ENCODE measurements around the gene GID8. TPM values are rescaled to one million over a fixed set of nuclear protein-coding genes. Genes with fewer than 3 reads are reported as not detected.

The GID8 gene
- total and polyA plus RNA-seq, 2 of the 13 experiments (the other 11 are each of a cell fraction or from before 2014, with no cell fraction given), result 39.6 to 59.8 TPM

DNA sequence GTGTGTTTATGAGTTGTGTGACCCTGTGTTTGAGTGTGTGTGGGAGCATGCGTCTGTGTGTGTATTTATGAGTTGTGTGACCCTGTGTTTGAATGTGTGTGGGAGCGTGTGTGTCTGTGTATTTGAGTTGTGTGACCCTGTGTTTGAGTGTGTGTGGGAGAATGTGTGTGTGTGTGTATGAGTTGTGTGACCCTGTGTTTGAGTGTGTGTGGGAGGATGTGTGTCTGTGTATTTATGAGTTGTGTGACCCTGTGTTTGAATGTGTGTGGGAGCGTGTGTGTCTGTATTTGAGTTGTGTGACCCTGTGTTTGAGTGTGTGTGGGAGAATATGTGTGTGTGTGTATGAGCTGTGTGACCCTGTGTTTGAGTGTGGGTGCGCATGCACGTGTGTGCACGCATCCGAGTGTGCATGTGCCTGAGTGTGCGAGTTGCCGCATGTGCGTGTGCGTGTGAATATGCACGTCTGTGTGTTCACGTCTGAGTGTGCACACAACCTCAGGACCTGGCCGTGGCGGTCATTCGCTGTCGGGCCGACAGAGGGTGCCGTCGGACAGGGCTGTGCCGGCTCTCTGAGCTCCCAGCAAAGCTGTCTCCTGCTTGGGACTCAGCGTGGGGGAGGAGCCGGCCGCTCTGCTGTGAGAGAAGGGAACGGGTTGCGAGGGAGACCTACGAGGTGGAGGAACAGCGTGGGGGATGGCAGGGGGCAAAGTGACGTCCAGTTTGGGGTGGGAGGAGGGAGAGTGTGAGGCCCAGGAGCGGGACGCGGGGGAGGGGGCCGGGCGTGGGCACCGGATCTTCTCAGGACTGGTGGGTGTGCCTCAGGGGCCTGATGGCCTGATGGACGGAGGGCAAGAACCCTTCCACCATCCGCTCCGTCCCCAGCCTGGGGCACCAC lies 34.2 kb downstream of the GID8 start (continued):
- TF ChIP-seq, protein P1, sequence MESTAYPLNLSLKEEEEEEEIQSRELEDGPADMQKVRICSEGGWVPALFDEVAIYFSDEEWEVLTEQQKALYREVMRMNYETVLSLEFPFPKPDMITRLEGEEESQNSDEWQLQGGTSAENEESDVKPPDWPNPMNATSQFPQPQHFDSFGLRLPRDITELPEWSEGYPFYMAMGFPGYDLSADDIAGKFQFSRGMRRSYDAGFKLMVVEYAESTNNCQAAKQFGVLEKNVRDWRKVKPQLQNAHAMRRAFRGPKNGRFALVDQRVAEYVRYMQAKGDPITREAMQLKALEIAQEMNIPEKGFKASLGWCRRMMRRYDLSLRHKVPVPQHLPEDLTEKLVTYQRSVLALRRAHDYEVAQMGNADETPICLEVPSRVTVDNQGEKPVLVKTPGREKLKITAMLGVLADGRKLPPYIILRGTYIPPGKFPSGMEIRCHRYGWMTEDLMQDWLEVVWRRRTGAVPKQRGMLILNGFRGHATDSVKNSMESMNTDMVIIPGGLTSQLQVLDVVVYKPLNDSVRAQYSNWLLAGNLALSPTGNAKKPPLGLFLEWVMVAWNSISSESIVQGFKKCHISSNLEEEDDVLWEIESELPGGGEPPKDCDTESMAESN (CRISPR knock-in tag; conservative IDR thresholded peaks at IDR 0.05), result peak; percentile 42; the same call in 1 of the 2 replicates
- TF ChIP-seq, protein P2, sequence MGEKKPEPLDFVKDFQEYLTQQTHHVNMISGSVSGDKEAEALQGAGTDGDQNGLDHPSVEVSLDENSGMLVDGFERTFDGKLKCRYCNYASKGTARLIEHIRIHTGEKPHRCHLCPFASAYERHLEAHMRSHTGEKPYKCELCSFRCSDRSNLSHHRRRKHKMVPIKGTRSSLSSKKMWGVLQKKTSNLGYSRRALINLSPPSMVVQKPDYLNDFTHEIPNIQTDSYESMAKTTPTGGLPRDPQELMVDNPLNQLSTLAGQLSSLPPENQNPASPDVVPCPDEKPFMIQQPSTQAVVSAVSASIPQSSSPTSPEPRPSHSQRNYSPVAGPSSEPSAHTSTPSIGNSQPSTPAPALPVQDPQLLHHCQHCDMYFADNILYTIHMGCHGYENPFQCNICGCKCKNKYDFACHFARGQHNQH (CRISPR knock-in tag; IDR thresholded peaks at IDR 0.05), result peak; percentile 63; the same call in 1 of the 2 replicates
- TF ChIP-seq POLR2A (IDR thresholded peaks at IDR 0.05; ENCODE audit: insufficient read depth in 1 of 2, low read depth in 2 of 2, low read length in 2 of 2), result peak in 1 of 2 experiments; percentile 31; a peak in 1 of 4 replicates
- 0 out of 2 replicates have a peak, but pooled peaks have one; percentile 65 for TF ChIP-seq ZNF124 (CRISPR knock-in tag; IDR thresholded peaks at IDR 0.05)
- TF ChIP-seq CREM (IDR thresholded peaks at IDR 0.05), result no peak
- TF ChIP-seq CREM (CRISPR knock-in tag; IDR thresholded peaks at IDR 0.05), result no peak
- TF ChIP-seq STAG1 (CRISPR knock-in tag; IDR thresholded peaks at IDR 0.05), result peak; percentile 97
- TF ChIP-seq ZNF432 (CRISPR knock-in tag; IDR thresholded peaks at IDR 0.05; ENCODE audit: borderline replicate concordance), result no peak
- TF ChIP-seq KLF16 (CRISPR knock-in tag; IDR thresholded peaks at IDR 0.05), result peak in 1 of 2 experiments; percentile 87; a peak in 2 of 4 replicates
- no peak for TF ChIP-seq NCOA5 (CRISPR knock-in tag; IDR thresholded peaks at IDR 0.05)
- peak; percentile 98 for TF ChIP-seq ZNF567 (CRISPR knock-in tag; IDR thresholded peaks at IDR 0.05; ENCODE audit: borderline replicate concordance)
- no peak for TF ChIP-seq ZNF24 (IDR thresholded peaks at IDR 0.05)
- TF ChIP-seq TBL1XR1 (IDR thresholded peaks at IDR 0.05; ENCODE audit: borderline replicate concordance, low read length, partially characterized antibody), result peak; percentile 31
- TF ChIP-seq, protein P3, sequence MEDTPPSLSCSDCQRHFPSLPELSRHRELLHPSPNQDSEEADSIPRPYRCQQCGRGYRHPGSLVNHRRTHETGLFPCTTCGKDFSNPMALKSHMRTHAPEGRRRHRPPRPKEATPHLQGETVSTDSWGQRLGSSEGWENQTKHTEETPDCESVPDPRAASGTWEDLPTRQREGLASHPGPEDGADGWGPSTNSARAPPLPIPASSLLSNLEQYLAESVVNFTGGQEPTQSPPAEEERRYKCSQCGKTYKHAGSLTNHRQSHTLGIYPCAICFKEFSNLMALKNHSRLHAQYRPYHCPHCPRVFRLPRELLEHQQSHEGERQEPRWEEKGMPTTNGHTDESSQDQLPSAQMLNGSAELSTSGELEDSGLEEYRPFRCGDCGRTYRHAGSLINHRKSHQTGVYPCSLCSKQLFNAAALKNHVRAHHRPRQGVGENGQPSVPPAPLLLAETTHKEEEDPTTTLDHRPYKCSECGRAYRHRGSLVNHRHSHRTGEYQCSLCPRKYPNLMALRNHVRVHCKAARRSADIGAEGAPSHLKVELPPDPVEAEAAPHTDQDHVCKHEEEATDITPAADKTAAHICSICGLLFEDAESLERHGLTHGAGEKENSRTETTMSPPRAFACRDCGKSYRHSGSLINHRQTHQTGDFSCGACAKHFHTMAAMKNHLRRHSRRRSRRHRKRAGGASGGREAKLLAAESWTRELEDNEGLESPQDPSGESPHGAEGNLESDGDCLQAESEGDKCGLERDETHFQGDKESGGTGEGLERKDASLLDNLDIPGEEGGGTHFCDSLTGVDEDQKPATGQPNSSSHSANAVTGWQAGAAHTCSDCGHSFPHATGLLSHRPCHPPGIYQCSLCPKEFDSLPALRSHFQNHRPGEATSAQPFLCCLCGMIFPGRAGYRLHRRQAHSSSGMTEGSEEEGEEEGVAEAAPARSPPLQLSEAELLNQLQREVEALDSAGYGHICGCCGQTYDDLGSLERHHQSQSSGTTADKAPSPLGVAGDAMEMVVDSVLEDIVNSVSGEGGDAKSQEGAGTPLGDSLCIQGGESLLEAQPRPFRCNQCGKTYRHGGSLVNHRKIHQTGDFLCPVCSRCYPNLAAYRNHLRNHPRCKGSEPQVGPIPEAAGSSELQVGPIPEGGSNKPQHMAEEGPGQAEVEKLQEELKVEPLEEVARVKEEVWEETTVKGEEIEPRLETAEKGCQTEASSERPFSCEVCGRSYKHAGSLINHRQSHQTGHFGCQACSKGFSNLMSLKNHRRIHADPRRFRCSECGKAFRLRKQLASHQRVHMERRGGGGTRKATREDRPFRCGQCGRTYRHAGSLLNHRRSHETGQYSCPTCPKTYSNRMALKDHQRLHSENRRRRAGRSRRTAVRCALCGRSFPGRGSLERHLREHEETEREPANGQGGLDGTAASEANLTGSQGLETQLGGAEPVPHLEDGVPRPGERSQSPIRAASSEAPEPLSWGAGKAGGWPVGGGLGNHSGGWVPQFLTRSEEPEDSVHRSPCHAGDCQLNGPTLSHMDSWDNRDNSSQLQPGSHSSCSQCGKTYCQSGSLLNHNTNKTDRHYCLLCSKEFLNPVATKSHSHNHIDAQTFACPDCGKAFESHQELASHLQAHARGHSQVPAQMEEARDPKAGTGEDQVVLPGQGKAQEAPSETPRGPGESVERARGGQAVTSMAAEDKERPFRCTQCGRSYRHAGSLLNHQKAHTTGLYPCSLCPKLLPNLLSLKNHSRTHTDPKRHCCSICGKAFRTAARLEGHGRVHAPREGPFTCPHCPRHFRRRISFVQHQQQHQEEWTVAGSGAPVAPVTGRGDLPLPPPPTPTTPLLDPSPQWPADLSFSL (CRISPR knock-in tag; IDR thresholded peaks at IDR 0.05), result peak; percentile 100
